ENCODE data around the gene CHST12.
"Not testable (repeated sequence)": the region's sequence is repeated elsewhere in the genome, so short reads cannot be mapped to it uniquely, and the experiment has no call there.

Gene CHST12

DNA sequence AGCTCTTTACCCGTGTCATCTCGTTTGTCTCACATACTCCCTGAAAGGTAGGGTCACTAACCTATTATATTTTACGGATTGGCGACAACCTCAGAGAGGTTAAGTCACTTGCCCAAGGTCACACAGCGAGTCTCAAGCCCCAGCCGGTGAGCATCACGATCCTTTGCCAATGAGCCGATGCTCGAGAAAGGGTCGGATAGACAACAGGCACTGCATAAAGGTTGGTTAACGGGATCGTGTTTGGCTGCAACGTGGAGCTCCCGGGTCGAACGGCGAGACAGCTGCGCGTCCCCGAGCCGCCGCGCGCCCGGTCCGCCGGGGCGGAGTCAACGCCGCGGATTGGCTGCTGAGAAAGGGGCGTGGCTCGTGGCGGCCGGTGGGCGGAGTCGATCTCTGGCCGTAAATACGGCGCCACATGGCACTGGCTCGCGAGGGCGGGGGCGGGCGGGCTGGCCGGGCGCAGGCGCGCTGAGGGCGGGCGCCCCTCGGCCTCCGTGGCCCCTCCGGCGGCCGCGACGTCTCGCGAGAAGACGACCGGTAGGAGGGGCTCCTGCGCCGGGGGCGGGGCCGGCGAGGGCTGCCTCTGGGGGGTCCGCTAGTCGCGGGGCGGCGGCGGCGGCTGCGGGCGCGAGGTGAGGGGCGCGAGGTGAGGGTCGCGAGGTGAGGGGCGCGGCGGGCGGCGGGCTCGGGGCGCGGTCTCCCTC lies at the start of gene CHST12:
Gene CHST12, plus strand, starts transcription at position 598 of the 704 bp plus-strand sequence. CDS start 29,029 bp downstream, outside the sequence.
- DNase-seq (ENCODE audit: low spot score), result peak; percentile 100

DNA sequence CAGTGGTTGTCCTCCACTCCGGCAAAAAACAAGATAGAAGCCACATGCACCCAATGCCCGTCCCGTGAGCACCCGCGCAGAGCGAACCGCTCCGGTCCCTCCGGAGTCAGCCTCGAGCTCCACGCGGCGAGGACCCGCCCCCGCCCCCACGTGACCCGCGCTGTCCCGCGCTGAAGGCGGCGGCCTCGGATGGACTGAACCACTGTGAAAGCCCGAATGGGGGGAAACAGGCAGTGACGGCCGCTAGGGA lies 49.5 kb upstream of the CHST12 start:
- DNase-seq (ENCODE audit: low spot score), result peak; percentile 97

GRCh38 chr7:2354186-2354938 lies 49.0 kb upstream of the CHST12 start, which contains the start of gene EIF3B:
Gene EIF3B (plus strand): TSS chr7:2354827. CDS start chr7:2354922, 95 bp downstream.
- DNase-seq (ENCODE audit: low spot score), result peak; percentile 97

DNA sequence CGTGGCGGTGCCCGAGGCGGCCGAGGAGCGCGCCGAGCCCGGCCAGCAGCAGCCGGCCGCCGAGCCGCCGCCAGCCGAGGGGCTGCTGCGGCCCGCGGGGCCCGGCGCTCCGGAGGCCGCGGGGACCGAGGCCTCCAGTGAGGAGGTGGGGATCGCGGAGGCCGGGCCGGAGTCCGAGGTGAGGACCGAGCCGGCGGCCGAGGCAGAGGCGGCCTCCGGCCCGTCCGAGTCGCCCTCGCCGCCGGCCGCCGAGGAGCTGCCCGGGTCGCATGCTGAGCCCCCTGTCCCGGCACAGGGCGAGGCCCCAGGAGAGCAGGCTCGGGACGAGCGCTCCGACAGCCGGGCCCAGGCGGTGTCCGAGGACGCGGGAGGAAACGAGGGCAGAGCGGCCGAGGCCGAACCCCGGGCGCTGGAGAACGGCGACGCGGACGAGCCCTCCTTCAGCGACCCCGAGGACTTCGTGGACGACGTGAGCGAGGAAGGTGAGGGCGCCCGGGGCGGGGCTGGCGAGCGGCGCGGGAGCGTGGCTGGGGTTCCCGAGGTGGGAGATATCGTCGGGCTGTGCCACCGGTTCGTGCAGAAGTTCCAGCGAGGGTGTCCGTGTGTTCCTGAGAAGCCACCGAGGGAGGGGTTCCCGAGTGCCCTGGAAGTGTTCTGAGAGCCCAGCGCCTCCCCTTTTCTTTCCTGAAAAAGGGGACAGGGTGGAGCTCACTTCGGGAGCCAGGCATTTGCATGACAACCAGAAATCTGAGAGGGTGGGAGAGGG lies 48.3 kb upstream of the CHST12 start:
- DNase-seq (ENCODE audit: low spot score), result peak; percentile 33

GRCh38 chr7:2355705-2356008 lies 47.8 kb upstream of the CHST12 start:
- DNase-seq (ENCODE audit: low spot score), result peak; percentile 32

GRCh38 chr7:2357165-2357564 lies 46.2 kb upstream of the CHST12 start:
- DNase-seq (ENCODE audit: low spot score), result no peak

- no peak for DNase-seq (ENCODE audit: low spot score)
These were observed 45.8 kb upstream of the CHST12 start for GRCh38 chr7:2357571-2357970.

GRCh38 chr7:2358968-2359527 lies 44.4 kb upstream of the CHST12 start:
- no peak for DNase-seq (ENCODE audit: low spot score)

- DNase-seq (ENCODE audit: low spot score), result no peak
These were observed 43.8 kb upstream of the CHST12 start for GRCh38 chr7:2359610-2360009.

DNA sequence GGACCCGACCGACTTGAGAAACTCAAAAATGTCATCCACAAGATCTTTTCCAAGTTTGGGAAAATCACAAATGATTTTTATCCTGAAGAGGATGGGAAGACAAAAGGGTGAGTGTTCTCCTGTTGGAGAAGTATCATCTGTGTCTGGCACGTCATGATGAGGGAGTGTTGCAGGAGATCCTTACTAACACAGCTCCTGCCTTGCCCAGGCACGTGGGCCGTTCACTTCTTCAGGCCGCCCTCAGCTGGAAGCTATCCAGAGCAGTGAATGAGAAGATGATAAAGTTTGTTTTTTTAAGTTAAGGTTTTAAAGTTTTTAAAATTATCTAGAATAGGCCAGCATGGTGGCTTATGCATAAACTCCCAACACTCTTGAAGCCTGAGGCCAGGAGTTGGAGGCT lies 42.6 kb upstream of the CHST12 start:
- no peak for DNase-seq (ENCODE audit: low spot score)

DNA sequence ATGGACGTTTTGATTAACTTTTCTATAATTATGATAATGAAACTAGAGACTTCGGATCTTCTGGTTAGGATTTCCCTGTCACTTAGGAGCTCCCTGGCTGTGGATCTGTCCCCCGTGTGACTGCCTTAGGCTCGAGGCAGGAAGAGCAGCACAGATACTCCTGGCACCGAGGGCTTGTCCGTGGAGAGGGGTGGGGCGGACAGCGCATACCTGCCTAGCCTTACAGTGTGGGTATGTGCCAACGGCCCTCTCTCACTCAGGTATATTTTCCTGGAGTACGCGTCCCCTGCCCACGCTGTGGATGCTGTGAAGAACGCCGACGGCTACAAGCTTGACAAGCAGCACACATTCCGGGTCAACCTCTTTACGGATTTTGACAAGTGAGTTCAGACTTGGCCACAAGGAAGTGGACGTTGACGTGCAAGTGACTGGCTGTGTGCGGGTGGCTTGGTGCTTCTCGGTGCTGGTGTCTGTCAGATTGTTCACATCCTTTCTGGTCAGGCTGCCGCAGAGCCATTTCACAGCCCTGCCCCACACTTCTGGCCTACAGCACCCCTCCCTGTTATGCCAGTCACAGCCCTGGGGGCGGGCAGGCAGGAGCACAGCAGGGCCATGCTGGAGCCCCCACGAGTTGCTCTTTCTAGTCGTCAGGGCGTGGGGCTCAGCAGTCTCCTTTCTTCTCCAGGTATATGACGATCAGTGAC lies 40.9 kb upstream of the CHST12 start:
- DNase-seq (ENCODE audit: low spot score), result no peak

DNA sequence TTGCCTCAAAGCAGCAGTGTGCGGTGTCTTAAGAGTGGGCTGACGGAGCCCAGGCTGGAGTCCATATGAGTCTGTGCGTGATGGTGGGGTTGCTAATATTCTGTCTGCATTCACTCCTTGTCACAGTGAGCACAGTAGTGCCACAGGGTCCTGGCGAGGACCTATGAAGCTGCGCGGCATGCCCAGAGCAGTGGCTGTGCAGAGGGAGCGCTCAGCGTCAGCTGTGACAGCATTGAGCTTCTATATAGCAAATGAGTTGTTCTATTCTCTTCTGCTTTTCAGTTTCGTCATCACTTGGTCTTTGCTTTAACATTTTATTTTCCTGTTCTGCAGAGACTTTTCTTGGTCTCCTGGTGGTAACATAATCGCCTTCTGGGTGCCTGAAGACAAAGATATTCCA lies 34.3 kb upstream of the CHST12 start:
- DNase-seq (ENCODE audit: low spot score), result no peak

GRCh38 chr7:2371329-2371728 lies 32.1 kb upstream of the CHST12 start:
- no peak for DNase-seq (ENCODE audit: low spot score)

DNA sequence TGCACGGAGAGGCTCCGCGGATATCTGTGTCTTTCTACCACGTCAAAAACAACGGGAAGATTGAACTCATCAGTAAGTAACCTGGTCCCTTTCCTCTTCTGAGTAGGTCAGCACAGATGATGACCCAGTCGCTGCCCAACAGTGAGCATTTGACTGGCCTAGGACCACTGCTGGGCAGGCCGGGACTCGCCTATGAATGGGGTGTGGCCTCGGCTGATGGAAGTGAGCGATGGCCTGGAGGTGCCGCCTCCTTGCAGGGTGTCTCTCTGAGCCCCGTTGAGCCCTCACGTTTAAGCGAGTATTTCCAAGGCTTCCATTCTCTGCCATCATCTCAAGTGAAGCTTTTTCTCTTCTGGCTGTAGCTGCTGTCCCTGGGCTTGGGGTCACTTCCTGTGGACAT lies 30.7 kb upstream of the CHST12 start:
- DNase-seq (ENCODE audit: low spot score), result no peak

DNA sequence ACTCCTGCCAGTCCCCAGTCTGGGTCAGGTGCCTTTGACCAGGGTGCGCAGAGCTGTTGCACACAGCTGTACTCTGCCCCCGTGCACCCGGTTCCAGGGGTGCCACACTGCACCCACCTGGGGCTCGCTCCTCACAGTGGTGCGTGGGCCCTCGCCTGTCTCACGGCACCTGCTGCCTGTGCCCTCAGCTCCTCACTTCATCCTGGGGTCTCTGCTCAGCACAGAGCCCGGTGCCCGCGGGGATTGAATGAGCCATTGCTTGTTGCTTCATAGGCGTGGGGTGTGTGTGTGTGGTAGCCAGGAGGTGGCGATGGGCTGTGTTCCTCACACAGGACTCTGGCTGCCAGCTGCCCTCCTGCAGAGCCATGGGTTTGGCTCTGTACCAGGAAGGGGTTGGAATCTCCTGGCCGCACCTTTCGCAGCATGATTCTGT lies 30.3 kb upstream of the CHST12 start:
- DNase-seq (ENCODE audit: low spot score), result no peak

DNA sequence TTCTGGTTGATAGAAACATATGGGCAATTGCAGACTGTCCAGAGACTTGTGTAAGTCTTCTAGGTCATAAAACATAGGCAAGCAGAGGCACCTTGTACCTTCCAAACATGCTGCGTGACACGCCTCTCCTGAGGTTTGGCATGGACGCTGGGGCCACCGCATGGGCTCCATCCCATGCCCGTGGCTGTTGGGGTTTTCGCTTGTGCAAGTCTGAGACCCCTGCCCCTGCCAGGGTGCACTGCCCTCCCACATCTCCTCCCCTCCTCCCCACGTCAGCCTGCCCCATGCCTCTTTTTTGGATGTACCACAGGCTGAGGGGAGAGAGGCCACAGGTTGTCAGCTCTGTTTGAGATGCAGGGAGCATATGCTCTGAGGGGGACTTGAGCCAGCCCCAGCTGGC lies 29.8 kb upstream of the CHST12 start:
- no peak for DNase-seq (ENCODE audit: low spot score)

DNA sequence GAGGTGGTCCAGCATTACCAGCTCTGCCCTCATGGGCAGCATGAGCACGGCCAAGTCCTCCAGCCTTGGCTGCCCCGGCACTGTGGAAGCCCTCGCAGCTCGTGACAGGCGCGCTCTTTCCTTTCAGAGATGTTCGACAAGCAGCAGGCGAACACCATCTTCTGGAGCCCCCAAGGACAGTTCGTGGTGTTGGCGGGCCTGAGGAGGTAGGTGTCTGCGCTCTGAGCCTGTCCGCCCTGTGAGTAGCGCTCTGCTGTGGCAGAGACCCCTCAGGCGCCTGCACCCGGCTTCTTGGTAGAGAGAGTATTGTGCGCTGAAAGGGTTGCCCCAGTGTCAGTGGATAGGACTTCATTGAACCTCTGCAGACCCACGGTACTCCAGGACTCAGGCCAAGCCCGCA lies 29.0 kb upstream of the CHST12 start:
- no peak for DNase-seq (ENCODE audit: low spot score)

- no peak for DNase-seq (ENCODE audit: low spot score)
These were observed 28.3 kb upstream of the CHST12 start for GRCh38 chr7:2374830-2375728.

- DNase-seq (ENCODE audit: low spot score), result no peak
These were observed 26.9 kb upstream of the CHST12 start for GRCh38 chr7:2376351-2377154.

DNA sequence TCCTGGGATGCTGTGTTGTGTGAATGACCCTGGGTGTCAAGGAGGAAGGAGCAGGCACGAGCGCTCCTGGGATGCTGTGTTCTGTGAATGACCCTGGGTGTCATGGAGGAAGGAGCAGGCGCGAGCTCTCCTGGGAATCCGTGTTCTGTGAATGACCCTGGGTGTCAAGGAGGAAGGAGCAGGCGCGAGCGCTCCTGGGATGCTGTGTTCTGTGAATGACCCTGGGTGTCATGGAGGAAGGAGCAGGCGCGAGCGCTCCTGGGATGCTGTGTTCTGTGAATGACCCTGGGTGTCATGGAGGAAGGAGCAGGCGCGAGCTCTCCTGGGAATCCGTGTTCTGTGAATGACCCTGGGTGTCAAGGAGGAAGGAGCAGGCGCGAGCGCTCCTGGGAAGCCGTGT lies 25.9 kb upstream of the CHST12 start:
- not testable (repeated sequence) for DNase-seq (ENCODE audit: low spot score)

Measured in AG08396 (cell line).